ENCODE data around the gene SLC25A28.

Gene SLC25A28

DNA sequence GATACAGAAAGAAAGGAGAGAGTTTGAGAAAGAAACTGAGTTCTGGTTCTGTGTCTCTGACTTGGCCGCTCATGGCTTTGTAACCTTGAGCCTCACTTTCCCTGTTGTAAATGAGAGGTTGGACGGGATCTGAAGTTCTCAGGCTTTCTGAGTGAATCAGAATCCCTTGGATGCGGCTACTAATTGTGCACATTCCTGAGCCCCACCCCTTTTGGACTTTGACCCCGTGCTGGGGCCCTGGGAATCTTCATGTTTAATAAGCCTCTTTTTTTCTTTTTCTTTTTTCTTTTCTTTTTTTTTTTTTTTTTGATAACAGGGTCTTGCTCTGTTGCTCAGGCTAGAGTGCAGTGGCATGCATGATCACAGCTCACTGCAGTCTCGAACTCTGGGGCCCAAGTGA is 26.9 kb downstream of the SLC25A28 start:
- Histone ChIP-seq H4K8ac (ENCODE audit: low read depth, low read length) (no peak overlapping the region), H2BK15ac (replicated peaks; ENCODE audit: low read depth) (no peak overlapping the region), H3K4ac (ENCODE audit: low read depth, low read length) (no peak overlapping the region), H2BK5ac (ENCODE audit: low read length) (no peak overlapping the region), H4K5ac (ENCODE audit: low read length) (no peak overlapping the region), H3K23ac (ENCODE audit: low read length) (no peak overlapping the region), H3K4me3 (ENCODE audit: low read length) (no peak overlapping the region), H3K79me1 (ENCODE audit: low read length) (no peaks in the 10 kb centered on the region), H3K27ac (ENCODE audit: low read depth, low read length) (no peak overlapping the region), H3K27me3 (ENCODE audit: insufficient read depth, low read length, poor library complexity) (no peaks in the 10 kb centered on the region), H2AK5ac (ENCODE audit: low read length) (no peak overlapping the region), H3K18ac (ENCODE audit: low read length) (no peak overlapping the region), H3K36me3 (ENCODE audit: control insufficient read depth, insufficient read depth, low read length) (no peaks in the 10 kb centered on the region), H2BK120ac (ENCODE audit: low read depth, low read length) (no peak overlapping the region), H3K56ac (ENCODE audit: low read length) (no peak overlapping the region), H3K79me2 (ENCODE audit: control insufficient read depth, insufficient read depth, low read length) (no peaks in the 10 kb centered on the region), H3K4me2 (ENCODE audit: low read length) (no peak overlapping the region), H3K4me1 (ENCODE audit: control insufficient read depth, low read depth, low read length) (peaks cover 6% of the 10 kb centered on the region), H3K9ac (ENCODE audit: low read length) (no peak overlapping the region)
- WGBS (ENCODE audit: extremely low coverage, insufficient coverage, low lambda C conversion rate), result no CpG with 5 or more reads among the region's 5 CpGs
- DNase-seq, result no peak

- Histone ChIP-seq H3K18ac (ENCODE audit: low read length) (no peak overlapping the region), H3K27ac (ENCODE audit: low read depth, low read length) (no peak overlapping the region), H3K23ac (ENCODE audit: low read length) (no peak overlapping the region), H3K4me3 (ENCODE audit: low read length) (no peak overlapping the region), H3K4me2 (ENCODE audit: low read length) (no peak overlapping the region), H2BK15ac (replicated peaks; ENCODE audit: low read depth) (no peak overlapping the region), H3K27me3 (ENCODE audit: insufficient read depth, low read length, poor library complexity) (no peaks in the 10 kb centered on the region), H3K79me1 (ENCODE audit: low read length) (no peaks in the 10 kb centered on the region), H3K56ac (ENCODE audit: low read length) (no peak overlapping the region), H4K8ac (ENCODE audit: low read depth, low read length) (no peak overlapping the region), H4K5ac (ENCODE audit: low read length) (no peak overlapping the region), H3K4me1 (ENCODE audit: control insufficient read depth, low read depth, low read length) (peaks cover 5% of the 10 kb centered on the region), H3K9ac (ENCODE audit: low read length) (no peak overlapping the region), H3K4ac (ENCODE audit: low read depth, low read length) (no peak overlapping the region), H3K36me3 (ENCODE audit: control insufficient read depth, insufficient read depth, low read length) (no peaks in the 10 kb centered on the region), H2BK120ac (ENCODE audit: low read depth, low read length) (no peak overlapping the region), H3K79me2 (ENCODE audit: control insufficient read depth, insufficient read depth, low read length) (no peaks in the 10 kb centered on the region), H2AK5ac (ENCODE audit: low read length) (no peak overlapping the region), H2BK5ac (ENCODE audit: low read length) (no peak overlapping the region)
- DNase-seq, result no peak
- no CpG with 5 or more reads among the region's 7 CpGs for WGBS (ENCODE audit: extremely low coverage, insufficient coverage, low lambda C conversion rate)
These were observed 29.4 kb downstream of the SLC25A28 start for GRCh38 chr10:99590799-99591198.

- H3K9ac ChIP-seq (ENCODE audit: low read length), result no peak overlapping the region
- no peak overlapping the region for H3K56ac ChIP-seq (ENCODE audit: low read length)
- H3K4me3 ChIP-seq (ENCODE audit: low read length), result no peak overlapping the region
- DNase-seq, result no peak
- H3K18ac ChIP-seq (ENCODE audit: low read length), result no peak overlapping the region
- H3K4ac ChIP-seq (ENCODE audit: low read depth, low read length), result no peak overlapping the region
- no peak overlapping the region for H2BK120ac ChIP-seq (ENCODE audit: low read depth, low read length)
- no peaks in the 10 kb centered on the region for H3K36me3 ChIP-seq (ENCODE audit: control insufficient read depth, insufficient read depth, low read length)
- H3K4me2 ChIP-seq (ENCODE audit: low read length), result no peak overlapping the region
- H2AK5ac ChIP-seq (ENCODE audit: low read length), result no peak overlapping the region
- H2BK15ac ChIP-seq (replicated peaks; ENCODE audit: low read depth), result no peak overlapping the region
- H3K27ac ChIP-seq (ENCODE audit: low read depth, low read length), result no peak overlapping the region
- WGBS (ENCODE audit: extremely low coverage, insufficient coverage, low lambda C conversion rate), result no CpG with 5 or more reads among the region's 8 CpGs
- H4K5ac ChIP-seq (ENCODE audit: low read length), result no peak overlapping the region
- no peaks in the 10 kb centered on the region for H3K79me2 ChIP-seq (ENCODE audit: control insufficient read depth, insufficient read depth, low read length)
- H4K8ac ChIP-seq (ENCODE audit: low read depth, low read length), result no peak overlapping the region
- no peaks in the 10 kb centered on the region for H3K4me1 ChIP-seq (ENCODE audit: control insufficient read depth, low read depth, low read length)
- H2BK5ac ChIP-seq (ENCODE audit: low read length), result no peak overlapping the region
- no peaks in the 10 kb centered on the region for H3K79me1 ChIP-seq (ENCODE audit: low read length)
- no peak overlapping the region for H3K23ac ChIP-seq (ENCODE audit: low read length)
- no peaks in the 10 kb centered on the region for H3K27me3 ChIP-seq (ENCODE audit: insufficient read depth, low read length, poor library complexity)
These were observed 36.6 kb downstream of the SLC25A28 start for GRCh38 chr10:99583687-99584086.

- Histone ChIP-seq H3K27me3 (ENCODE audit: insufficient read depth, low read length, poor library complexity) (no peaks in the 10 kb centered on the region), H3K79me1 (ENCODE audit: low read length) (no peaks in the 10 kb centered on the region), H4K8ac (ENCODE audit: low read depth, low read length) (no peak overlapping the region), H3K4me3 (ENCODE audit: low read length) (no peak overlapping the region), H2BK120ac (ENCODE audit: low read depth, low read length) (no peak overlapping the region), H3K79me2 (ENCODE audit: control insufficient read depth, insufficient read depth, low read length) (no peaks in the 10 kb centered on the region), H2AK5ac (ENCODE audit: low read length) (no peak overlapping the region), H3K9ac (ENCODE audit: low read length) (no peak overlapping the region), H3K56ac (ENCODE audit: low read length) (no peak overlapping the region), H3K23ac (ENCODE audit: low read length) (no peak overlapping the region), H3K27ac (ENCODE audit: low read depth, low read length) (no peak overlapping the region), H2BK5ac (ENCODE audit: low read length) (no peak overlapping the region), H3K18ac (ENCODE audit: low read length) (no peak overlapping the region), H2BK15ac (replicated peaks; ENCODE audit: low read depth) (no peak overlapping the region), H4K5ac (ENCODE audit: low read length) (no peak overlapping the region), H3K36me3 (ENCODE audit: control insufficient read depth, insufficient read depth, low read length) (no peaks in the 10 kb centered on the region), H3K4ac (ENCODE audit: low read depth, low read length) (no peak overlapping the region), H3K4me1 (ENCODE audit: control insufficient read depth, low read depth, low read length) (no peaks in the 10 kb centered on the region), H3K4me2 (ENCODE audit: low read length) (no peak overlapping the region)
- WGBS (ENCODE audit: extremely low coverage, insufficient coverage, low lambda C conversion rate), result no CpG with 5 or more reads among the region's 6 CpGs
- DNase-seq, result no peak
These were observed 37.9 kb downstream of the SLC25A28 start for GRCh38 chr10:99582255-99582770.

DNA sequence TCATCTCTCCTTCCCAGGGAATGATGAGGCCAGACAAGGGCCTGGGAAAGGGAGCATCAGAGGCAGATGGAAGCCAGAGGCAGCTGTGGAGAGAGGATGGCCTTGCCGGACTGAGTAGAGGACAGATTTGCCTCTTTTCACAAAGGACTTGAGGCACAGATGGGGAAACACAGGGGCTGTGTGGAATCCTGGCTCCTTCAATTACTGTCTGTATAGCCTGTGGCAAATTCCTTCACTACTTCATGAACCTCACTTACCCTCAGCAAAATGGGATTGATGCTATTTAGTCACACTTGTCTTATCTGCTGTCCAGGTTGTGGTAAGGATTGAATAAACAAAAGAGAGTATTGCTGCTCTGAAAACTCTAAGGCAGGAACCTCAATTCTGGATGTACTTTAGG is 40.3 kb downstream of the SLC25A28 start:
- H3K27me3 ChIP-seq (ENCODE audit: insufficient read depth, low read length, poor library complexity), result no peaks in the 10 kb centered on the region
- no peak overlapping the region for H2BK120ac ChIP-seq (ENCODE audit: low read depth, low read length)
- no peak overlapping the region for H3K18ac ChIP-seq (ENCODE audit: low read length)
- no peak overlapping the region for H4K5ac ChIP-seq (ENCODE audit: low read length)
- H3K4ac ChIP-seq (ENCODE audit: low read depth, low read length), result no peak overlapping the region
- H2BK5ac ChIP-seq (ENCODE audit: low read length), result no peak overlapping the region
- no peaks in the 10 kb centered on the region for H3K79me2 ChIP-seq (ENCODE audit: control insufficient read depth, insufficient read depth, low read length)
- no peak overlapping the region for H3K27ac ChIP-seq (ENCODE audit: low read depth, low read length)
- H3K36me3 ChIP-seq (ENCODE audit: control insufficient read depth, insufficient read depth, low read length), result no peaks in the 10 kb centered on the region
- no peak overlapping the region for H3K4me3 ChIP-seq (ENCODE audit: low read length)
- H4K8ac ChIP-seq (ENCODE audit: low read depth, low read length), result no peak overlapping the region
- H3K4me1 ChIP-seq (ENCODE audit: control insufficient read depth, low read depth, low read length), result no peaks in the 10 kb centered on the region
- WGBS (ENCODE audit: extremely low coverage, insufficient coverage, low lambda C conversion rate), result no CpG with 5 or more reads among the region's 1 CpG
- no peak overlapping the region for H3K56ac ChIP-seq (ENCODE audit: low read length)
- H2BK15ac ChIP-seq (replicated peaks; ENCODE audit: low read depth), result no peak overlapping the region
- H2AK5ac ChIP-seq (ENCODE audit: low read length), result no peak overlapping the region
- H3K4me2 ChIP-seq (ENCODE audit: low read length), result no peak overlapping the region
- DNase-seq, result no peak
- H3K9ac ChIP-seq (ENCODE audit: low read length), result no peak overlapping the region
- H3K23ac ChIP-seq (ENCODE audit: low read length), result no peak overlapping the region
- H3K79me1 ChIP-seq (ENCODE audit: low read length), result no peaks in the 10 kb centered on the region

DNA sequence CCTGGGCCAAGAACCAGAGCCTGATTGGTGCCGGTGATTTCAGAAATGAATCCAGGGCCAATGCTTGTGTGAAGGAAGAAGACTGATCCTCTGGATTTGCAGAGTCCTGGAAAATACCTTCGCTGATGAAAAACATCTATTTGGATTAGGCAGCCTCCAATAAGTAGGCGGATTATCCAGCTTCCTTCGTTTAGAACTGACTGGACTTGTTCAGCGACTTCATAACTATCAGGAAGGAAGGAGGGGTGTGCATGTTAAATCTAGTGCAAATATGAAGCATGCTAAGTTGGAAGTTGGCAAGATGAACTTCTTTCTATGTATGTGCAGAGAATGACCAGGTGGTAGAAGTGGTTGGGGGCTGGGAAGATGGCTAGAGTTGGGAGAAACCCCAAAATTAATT is 46.4 kb downstream of the SLC25A28 start:
- no peak overlapping the region for H3K4me3 ChIP-seq (ENCODE audit: low read length)
- H2BK5ac ChIP-seq (ENCODE audit: low read length), result no peak overlapping the region
- H2AK5ac ChIP-seq (ENCODE audit: low read length), result no peak overlapping the region
- no peak overlapping the region for H3K4me2 ChIP-seq (ENCODE audit: low read length)
- no peak overlapping the region for H2BK120ac ChIP-seq (ENCODE audit: low read depth, low read length)
- no peak overlapping the region for H4K5ac ChIP-seq (ENCODE audit: low read length)
- no peak for DNase-seq
- no peak overlapping the region for H3K9ac ChIP-seq (ENCODE audit: low read length)
- H2BK15ac ChIP-seq (replicated peaks; ENCODE audit: low read depth), result no peak overlapping the region
- H3K4me1 ChIP-seq (ENCODE audit: control insufficient read depth, low read depth, low read length), result peaks cover 3% of the 10 kb centered on the region
- H3K27ac ChIP-seq (ENCODE audit: low read depth, low read length), result no peak overlapping the region
- no CpG with 5 or more reads among the region's 5 CpGs for WGBS (ENCODE audit: extremely low coverage, insufficient coverage, low lambda C conversion rate)
- no peak overlapping the region for H4K8ac ChIP-seq (ENCODE audit: low read depth, low read length)
- no peaks in the 10 kb centered on the region for H3K27me3 ChIP-seq (ENCODE audit: insufficient read depth, low read length, poor library complexity)
- H3K79me1 ChIP-seq (ENCODE audit: low read length), result no peaks in the 10 kb centered on the region
- H3K36me3 ChIP-seq (ENCODE audit: control insufficient read depth, insufficient read depth, low read length), result no peaks in the 10 kb centered on the region
- no peaks in the 10 kb centered on the region for H3K79me2 ChIP-seq (ENCODE audit: control insufficient read depth, insufficient read depth, low read length)
- no peak overlapping the region for H3K18ac ChIP-seq (ENCODE audit: low read length)
- H3K23ac ChIP-seq (ENCODE audit: low read length), result no peak overlapping the region
- H3K4ac ChIP-seq (ENCODE audit: low read depth, low read length), result no peak overlapping the region
- no peak overlapping the region for H3K56ac ChIP-seq (ENCODE audit: low read length)
